Measurements from ENCODE around the gene FTO.
"Not testable (repeated sequence)": the region's sequence is repeated elsewhere in the genome, so short reads cannot be mapped to it uniquely, and the experiment has no call there.

The FTO gene

DNA sequence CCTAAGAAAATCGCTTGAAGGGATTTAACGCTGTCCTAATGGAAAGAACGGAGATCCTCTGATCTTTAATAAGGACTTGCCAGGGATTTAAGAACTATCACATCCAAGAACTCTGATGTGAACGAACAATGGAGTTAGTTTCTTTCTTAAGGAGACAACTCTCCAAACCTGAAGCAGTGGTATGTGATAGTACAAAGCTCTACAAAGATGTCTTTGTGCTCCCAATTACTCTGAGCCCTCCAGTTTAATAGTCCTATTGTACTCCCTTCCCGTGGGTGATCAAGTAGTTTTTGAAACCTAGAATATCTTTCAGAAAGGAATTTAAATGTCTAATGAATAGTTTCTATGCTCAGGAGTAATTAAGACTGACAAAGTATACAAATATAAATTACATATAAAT is 123.8 kb downstream of the FTO start:
- no peak for DNase-seq (ENCODE audit: low spot score)

DNA sequence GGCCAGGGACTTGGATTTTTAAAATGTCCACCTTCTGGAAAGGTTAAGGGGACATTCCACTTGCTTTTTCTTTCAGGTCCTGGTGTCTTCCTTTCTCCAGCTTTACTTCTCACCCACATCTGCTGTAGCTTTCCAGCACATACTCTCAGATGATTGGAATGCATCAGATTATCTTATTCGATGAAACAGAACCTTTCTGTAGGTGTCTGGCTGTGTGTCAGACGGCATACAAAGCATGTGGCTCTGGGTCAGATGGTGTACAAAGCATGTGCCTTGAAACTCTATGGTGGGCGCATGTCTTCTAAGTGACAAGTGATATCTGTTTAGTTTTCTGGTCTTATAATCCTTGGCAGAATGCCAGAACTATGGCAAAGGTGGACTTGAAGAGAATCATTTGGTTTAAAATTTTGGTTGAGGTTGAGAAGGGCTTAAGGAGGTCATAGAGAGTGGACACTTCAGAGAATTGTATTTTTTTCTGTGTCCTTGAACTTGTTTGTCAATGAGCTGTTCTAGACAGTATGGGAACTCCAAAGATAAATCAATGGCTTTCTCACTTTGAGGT is 125.3 kb downstream of the FTO start:
- no peak for DNase-seq (ENCODE audit: low spot score)

DNA sequence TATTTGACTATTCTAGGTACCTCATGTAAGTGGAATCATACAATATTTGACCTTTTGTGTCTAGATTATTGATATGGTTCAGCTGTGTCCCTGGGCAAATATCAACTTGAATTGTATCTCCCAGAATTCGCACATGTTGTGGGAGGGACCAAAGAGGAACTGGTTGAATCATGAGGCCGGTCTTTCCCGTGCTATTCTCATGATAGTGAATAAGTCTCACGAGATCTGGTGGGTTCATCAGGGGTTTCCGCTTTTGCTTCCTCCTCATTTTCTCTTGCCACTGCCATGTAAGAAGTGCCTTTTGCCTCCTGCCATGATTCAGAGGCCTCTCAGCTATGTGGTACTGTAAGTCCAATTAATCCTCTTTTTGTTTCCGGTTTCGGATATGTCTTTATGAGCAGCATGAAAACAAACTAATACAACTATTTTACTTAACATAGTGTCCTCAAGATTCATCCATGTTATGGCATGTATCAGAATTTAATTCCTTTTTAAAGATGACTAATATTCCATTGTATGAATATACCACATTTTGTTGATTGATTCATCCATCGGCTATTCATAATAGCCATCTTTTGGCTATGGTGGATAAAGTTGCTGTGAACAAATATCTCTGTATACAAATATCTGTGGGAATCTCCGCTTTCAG is 129.1 kb downstream of the FTO start:
- no peak for DNase-seq (ENCODE audit: low spot score)

DNA sequence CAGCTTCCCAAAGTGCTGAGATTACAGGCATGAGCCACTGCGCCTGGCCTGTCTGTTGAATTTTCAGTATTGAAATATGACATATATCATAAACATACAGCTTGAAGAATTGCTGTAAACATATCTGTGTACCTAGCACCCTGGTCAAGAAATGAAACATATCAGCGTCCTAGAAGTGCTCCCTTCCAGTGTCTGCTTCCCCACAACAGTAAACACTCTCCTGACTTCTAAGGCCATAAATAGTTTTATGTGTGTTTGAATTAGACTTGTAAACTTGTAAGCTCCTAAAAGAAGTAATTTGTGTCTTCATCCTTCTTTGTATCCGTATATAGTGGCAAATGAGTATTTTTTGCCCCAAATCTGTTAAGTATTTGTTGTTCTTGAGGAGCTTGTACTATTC is 132.2 kb downstream of the FTO start:
- no peak for DNase-seq (ENCODE audit: low spot score)

DNA sequence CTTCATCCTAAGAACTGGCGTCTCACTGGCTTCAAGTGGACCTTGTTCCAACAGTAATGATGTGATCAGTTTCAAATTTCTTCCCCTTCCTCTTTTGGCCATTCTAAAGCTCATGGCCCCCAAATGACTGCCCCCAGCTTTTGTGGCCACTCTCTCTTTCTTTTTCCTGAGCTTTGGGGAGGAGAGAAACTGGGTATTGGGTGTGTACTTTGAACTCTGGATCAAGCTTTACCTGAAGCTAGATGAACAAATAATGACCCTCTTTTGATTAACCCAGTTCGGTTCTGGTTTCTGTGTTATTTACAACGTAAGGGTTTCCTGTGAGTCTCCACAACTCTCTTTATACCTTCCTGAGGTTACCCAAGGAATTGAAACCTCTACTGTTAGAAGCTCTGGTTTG is 132.7 kb downstream of the FTO start:
- DNase-seq (ENCODE audit: low spot score) = no peak

DNA sequence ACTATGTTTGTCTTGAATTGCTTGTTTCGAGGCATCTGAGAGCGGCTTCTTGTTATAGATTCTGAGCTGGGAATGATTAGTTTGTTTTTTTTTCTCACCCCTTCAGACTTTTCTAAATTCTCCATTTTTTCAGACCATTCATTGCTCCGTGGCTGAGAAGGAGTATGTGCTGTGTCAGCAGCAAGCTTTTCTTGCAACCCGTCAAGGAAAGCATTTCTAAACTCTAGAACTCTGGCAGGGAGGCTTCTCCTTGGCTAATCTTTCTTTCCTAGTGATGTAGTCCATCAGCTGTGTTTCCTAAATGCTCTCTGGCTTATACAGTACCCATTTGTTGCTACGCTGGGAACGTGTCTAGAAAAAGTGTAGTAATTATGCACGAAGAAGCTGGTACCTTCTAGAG is 133.5 kb downstream of the FTO start:
- DNase-seq (ENCODE audit: low spot score) = no peak

DNA sequence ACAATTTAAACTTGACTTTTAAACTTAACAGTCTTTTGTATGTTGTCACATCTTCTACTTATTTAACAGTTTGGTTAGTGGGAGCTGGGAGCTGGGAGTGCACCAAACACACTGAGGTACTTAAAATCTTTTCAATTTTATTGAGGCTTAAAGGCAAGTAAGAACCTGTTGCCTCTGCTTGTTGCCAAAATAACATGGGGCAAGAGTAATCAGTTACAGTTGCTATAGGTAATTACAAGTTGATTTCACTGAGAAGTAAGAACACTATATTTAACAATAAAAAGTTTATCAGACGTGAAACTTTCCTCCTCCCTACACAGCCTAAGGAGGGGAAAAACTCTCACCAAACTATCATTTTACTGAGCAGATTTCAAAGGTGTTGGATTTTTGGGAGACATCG is 135.2 kb downstream of the FTO start:
- DNase-seq (ENCODE audit: low spot score) = no peak

DNA sequence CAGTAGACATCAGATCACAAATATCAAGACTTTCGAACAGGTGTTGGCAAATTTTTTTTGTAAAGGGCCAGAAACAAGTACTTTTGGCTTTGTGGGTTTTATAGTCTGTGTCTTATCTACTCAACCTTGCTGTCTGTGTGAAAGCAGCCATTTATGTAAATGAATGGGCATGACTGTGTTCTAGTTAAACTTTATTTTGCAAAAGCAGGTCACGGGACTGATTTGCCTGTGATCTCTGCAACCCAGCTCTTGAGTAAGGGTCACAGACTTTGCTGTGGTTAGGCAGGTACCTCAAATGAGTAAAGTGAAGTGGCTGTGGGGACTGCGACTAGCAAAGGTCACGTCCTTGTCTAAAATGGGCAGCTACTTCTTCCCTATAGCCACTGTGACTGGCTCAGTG is 136.5 kb downstream of the FTO start:
- DNase-seq (ENCODE audit: low spot score) = no peak

DNA sequence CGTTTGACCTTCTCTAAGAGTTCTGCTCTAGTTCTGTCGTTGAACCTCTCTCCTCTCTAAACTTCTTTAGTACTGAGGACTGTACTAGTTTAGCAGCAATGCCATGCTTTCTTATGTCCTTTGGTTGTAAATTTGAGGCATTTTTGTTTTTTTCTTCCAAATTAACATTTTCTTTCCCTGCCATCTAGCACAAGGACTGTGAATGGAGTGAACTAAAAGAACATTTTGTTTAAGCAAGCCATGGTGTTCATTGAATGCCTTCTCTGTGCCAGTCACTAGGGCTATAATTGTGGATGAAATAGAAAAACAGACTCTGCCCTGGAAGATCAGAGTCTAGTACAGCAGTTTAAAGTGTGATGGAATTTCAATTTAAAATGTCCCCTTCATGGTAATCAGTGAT is 137.9 kb downstream of the FTO start:
- DNase-seq (ENCODE audit: low spot score) = no peak

DNA sequence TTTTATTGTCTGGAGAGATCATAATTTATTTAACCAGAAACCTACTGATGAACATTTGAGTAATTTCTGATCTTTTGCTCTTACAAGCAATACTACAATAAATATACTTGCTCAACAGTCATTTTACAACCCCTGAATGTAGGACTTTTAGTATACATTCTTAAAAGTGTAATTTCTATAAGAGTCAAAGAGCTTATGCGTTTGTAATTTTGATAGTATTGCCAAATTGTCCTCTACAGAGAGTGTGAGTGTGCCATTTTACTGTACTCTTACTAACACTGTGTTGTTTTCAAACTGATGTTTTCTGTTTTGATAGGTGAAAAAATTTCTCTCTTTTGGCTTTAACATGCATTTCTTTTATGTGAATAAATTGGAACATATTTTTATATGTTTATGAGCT is 139.1 kb downstream of the FTO start:
- DNase-seq (ENCODE audit: low spot score) = no peak

DNA sequence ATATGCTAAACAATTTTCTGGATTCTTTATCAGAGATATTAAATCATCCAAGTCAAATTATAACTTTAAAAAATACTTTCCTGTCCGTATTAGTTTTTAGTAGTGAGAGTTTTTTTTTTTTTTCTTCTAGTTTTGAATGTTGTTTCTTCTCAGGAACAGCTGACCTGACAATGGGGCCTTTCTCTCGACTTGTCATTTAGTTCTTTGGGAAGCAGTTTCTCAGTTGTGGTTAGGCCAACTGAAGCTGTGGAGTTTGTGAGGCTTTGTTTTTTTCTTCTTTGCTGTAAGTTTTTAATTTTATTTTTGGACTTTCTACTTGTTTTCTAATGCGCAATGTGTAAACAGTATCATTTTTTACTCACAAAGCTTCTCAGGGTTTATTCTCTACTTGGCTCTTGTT is 140.8 kb downstream of the FTO start:
- no peak for DNase-seq (ENCODE audit: low spot score)

DNA sequence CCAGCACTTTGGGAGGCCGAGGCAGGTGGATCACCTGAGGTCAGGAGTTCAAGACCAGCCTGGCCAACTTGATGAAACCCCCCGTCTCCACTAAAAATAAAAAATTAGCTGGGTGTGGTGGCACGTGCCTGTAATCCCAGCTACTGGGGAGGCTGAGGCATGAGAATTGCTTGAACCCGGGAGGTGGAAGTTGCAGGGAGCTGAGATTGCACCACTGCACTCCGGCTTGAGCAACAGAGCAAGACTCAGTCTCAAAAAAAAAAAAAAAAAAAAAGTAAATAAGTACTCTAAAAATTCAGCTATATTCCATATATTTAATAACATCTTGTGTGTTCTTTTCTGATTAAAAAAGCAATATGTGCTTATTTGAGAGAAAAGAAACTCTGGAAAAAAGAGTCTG is 142.6 kb downstream of the FTO start:
- not testable (repeated sequence) for DNase-seq (ENCODE audit: low spot score)

DNA sequence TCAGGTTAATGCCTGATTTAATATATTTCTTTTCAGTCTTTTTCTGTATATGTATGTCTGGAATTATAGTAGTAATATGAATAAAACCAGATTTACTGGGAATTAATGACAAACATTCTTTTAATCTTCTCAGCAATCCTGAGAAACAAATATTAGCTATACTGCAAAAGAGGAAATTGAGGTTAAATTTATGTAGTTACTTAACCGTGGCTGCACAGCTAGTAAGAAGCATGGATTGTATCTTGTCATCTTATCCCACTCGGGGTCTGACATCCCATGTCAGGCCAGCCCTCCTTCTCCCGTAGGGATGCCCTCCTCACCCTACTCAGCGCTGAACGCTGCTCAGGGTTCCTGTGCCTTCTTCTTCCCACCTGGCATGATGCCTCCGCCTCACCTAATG is 143.0 kb downstream of the FTO start:
- no peak for DNase-seq (ENCODE audit: low spot score)

DNA sequence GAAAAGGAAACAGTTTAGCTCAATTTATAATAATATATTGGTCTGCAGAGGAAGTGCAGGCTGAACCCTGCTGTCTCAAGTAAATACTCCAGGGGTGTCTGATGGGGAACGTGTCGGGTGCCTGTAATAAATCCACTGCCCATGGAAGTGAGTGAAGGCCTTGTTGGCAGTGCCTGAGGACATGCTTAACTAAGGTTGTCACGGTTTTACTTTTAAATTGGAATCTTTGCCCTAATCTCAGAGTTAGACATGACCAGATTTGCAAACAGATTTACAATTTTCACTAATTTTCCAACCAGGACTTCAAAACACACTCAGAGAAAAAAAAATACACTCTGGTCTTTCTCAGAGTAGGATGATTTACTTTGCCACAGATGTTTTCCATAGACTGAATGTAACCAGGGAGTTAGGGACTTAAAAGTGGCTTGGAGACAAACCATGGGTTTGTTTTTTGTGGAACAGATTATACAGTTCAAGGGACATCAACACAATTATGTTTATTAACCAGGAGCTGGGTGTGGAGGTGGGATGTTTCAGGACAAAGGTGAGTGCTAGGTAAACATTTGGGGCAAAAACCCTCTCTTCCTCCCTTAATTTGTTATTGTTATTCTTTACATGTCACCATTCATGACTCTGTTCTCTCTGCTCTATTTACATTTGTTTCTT is 144.5 kb downstream of the FTO start:
- no peak for DNase-seq (ENCODE audit: low spot score)

DNA sequence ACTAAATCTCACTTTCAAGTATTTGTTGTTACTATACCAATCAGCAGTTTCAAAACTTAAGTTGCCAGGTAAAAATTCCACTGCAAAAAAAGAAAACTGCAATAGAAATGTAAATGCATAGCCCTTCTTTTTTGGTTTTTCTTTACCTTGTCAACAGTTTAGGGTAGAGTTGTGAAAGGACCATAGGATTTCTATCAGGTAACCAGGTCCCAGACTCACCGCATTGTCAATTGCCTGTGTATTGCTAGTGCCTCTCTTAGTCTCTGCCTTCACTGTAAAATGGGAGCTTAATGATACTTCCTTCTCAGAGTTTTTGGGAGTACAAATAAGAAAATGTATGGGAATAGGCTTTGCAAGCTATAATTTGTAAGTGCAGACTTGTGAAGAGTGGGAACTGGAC is 145.0 kb downstream of the FTO start:
- DNase-seq (ENCODE audit: low spot score) = no peak

DNA sequence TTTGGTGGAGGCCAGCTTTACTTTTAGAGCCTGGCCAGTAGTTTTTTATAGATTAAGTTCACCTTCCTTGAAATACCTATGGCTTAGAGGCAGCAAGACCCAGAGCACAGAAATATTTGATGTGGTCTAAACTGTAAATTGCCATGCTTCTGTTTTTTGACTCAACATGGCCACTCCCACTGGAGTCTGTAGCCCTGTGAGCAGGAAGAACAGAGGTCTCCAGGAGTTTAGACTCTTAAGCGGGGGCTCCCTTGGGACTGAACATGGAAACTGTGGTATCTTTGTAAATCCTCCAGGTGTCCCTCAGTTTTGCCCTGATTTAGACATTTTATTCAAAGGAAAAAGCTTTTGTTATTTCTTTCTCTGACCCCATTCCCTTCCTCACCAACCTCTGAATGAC is 145.6 kb downstream of the FTO start:
- no peak for DNase-seq (ENCODE audit: low spot score)

DNA sequence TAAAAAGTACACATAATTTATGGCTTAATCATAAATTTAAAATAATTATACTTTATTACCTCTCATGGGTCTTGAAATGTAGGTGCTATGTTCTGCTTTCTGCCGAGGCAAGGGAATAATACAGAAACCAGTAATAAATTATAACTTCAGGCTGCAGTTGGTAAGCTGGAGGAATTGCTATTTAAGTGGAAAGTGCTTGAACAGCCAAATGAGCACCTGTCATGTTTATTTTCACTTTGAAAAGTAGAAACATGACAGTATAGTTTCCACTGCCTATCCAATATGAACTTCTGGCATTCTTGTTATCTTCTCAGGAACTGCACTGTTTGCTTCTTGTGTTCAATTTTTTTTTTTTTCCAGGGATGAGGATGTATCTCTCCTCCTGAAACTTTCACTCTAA is 146.0 kb downstream of the FTO start:
- DNase-seq (ENCODE audit: low spot score) = no peak

DNA sequence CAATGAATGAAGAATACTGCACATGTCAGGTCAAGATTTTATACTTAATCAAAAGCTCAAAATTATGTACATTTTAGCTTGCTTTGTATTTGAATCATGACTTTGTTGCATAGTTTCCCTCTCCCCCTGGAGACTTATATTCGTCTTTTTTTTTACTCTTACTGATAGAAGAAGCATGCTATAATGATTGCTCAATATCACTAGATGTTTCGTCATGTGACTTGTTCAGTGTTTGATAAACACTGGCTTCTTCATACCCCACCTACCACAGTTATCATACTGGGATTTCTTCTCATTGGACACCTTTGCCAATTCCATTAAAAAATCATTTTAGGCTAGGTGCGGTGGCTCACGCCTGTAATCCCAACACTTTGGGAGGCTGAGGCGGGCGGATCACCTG is 148.7 kb downstream of the FTO start:
- no peak for DNase-seq (ENCODE audit: low spot score)

DNA sequence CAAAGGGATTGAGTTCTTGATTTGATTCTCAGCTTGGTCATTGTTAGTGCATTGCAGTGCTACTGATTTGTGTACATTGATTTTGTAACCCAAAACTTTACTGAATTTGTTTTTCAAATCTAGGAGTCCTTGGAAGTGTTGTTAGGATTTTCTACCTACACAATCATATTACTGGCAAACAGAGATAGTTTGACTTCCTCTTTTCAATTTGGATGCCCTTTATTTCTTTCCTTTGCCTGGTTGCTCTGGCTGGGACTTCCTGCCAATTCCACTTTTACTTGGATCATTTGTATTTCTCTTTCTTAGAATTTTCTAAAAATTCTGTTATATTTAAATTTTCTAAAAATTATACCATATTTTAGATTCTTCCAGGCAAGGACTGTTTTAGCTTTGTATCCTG is 151.1 kb downstream of the FTO start:
- DNase-seq (ENCODE audit: low spot score) = no peak

DNA sequence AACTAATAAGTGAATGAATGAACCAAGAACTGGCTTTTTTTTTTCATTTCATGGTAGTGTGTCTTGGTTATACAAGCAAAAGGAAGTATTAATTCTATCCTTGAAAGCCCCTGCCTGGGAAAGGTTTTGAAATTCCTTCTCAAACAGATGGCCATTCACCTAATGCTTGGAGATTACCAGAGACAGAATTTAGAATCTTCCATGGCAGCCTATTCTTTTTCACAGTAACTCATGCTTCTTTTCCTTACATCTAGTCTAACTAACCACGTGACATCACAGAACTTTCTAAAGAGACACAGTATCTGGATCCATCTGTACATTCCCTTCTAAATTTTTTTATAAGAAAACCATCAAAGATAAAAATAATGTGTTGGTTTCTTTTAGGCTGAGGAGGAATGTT is 151.6 kb downstream of the FTO start:
- DNase-seq (ENCODE audit: low spot score) = no peak

DNA sequence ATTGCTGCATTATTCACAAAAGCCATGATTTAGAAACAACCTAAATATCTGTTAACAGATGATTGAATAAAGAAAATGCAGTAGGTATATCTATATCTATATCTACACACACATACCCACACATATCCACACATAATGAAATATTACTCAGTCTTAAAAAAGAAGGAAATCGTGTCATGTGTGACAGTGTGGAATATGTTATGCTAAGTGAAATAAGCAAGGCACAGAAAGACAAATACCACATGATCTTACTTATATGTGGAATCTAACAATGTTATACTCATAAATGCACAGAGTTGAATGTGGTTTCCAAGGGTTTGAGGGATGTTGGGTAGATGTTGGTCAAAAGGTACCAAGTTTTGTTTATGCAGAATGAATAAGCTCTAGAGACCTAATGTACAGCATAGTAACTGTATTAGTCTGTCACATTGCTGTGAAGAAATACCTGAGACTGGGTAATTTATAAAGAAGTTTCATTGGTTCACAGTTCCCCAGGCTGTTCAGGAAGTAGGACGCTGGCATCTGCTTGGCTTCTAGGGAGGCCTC is 156.1 kb downstream of the FTO start:
- DNase-seq (ENCODE audit: low spot score) = no peak

DNA sequence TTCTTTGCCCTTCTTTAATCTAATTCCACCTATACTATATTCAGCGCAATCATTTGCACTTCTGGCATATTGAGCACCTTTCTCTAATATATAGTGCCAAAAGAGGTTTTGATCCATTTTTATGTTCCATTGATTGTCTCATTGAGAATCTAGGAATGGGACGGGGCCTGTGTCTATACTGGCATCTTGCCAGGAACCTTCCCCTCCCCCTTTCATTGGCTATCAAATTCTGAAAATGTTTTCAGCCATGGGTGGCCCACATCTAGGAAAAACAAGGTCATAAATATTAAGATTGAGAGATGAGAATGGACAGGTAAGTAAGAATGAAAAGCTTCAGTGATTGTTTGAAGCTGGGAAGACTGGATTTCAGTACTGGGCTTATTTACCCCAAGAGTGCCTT is 159.9 kb downstream of the FTO start:
- DNase-seq (ENCODE audit: low spot score) = no peak

DNA sequence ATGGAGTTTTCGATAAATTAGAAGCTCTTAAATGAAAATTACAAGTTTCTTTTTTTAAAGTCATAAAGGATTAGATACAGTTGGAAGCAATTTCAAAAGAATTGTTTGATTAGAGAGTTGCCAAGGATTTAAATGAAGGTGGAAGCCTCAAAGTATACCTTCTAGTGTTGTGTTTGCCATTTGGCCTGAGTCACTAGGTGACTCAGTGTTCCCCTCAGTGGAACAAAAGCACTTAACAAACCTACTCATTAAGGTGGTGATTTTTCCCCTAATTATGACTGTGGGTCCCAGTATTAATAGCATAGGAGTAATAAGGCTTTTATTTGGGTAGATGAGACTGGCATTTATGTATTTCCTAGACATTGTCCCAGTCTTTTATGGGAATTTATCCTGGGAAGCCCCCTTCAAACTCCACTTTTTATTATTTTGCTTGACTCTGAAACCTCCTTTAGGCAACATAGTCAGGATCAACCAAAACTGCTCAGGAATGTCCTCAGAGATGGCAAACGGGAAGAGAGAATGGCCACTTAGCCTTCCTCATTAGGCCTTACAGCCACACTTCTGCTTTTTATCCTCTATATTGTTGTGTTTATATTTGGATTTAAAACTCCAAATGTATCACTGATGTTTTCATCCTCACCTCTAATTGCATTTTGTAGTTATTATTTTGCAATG is 161.0 kb downstream of the FTO start:
- DNase-seq (ENCODE audit: low spot score) = no peak

Measured in HuH-7.5 (cell line).